Stimulated activated naive B cell treated with anti-CD40 and anti-IgM and Interleukin-4, amounts not matched to agents 10 μg/mL and 1 μg/mL and 100 μg/mL, for 72 hours (primary cell): ENCODE measurements around the gene GLCCI1.

Source experiments
- ATAC-seq, 2 donors: fragments of 150-1000 bp; cut with Tn5 transposase; replicated peaks; 2 replicates each; pipeline ENCODE4 v1.10.0; 2021; ENCODE audit warnings: moderate library complexity in 1 of 2
- DNase-seq: peaks from one replicate; pipeline ENCODE4 v3.0.0; 2021
- H3K27ac Mint-ChIP-seq: one replicate; pipeline ENCODE4 v1.8.0; 2022; ENCODE audit warnings: mild to moderate bottlenecking, mixed read lengths
- H3K27me3 Mint-ChIP-seq, 2 donors: one replicate each; pipeline ENCODE4 v1.8.0; 2022; ENCODE audit warnings: mixed read lengths in 2 of 2
- H3K36me3 Mint-ChIP-seq, 2 donors: one replicate each; pipeline ENCODE4 v1.8.0; 2022; ENCODE audit warnings: mixed read lengths in 2 of 2, mild to moderate bottlenecking in 1 of 2
- H3K4me1 Mint-ChIP-seq, 2 donors: one replicate each; pipeline ENCODE4 v1.8.0; 2022; ENCODE audit warnings: mixed read lengths in 2 of 2, mild to moderate bottlenecking in 1 of 2
- H3K4me3 Mint-ChIP-seq, 2 donors: one replicate each; pipeline ENCODE4 v1.8.0; 2022; ENCODE audit warnings: mild to moderate bottlenecking in 2 of 2, mixed read lengths in 2 of 2, moderate library complexity in 1 of 2
- H3K9me3 Mint-ChIP-seq, 2 donors: one replicate each; pipeline ENCODE4 v1.8.0; 2022; ENCODE audit warnings: mixed read lengths in 2 of 2, mild to moderate bottlenecking in 1 of 2

GLCCI1 gene

DNA sequence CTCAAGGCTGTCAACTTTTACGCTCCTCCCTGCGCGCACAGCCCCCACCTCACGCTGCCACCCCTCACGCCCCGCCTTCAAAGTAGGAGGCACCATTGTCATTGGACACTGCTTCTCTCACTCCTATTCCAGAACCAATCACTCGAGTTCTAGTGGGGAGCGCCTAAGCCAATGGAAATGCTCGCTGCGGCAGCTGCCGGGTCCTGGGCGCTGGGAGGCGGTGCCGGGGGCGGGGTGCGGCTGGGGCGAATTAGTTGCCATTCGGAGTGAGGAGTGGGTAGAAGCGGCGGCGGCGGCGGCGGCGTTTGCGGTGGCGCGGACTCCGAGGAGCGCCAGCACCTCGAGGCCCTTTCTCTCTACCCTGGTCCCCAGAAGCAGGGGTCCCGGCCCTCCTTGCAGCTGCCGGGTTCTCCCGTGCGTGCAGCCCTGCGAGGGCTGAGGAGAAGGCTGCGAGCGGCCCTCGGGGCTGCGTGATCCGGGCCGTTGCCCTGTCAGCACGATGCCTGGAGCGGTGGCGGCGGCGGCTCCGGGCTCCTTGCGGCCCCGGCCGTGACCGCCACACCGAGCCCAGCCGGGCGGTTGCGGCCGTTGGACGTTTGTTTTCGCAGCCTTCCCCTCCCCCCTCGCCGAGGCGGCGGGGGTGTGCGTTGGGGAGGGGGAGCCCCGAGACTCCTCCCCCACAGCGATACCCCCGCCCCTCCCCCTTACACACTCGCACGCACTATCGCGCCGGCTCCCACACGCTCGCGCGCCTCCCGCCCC lies at the start of gene GLCCI1:
Gene GLCCI1, plus strand, starts transcription at position 253 of the 762 bp plus-strand sequence. CDS start 555 bp downstream, outside the sequence.
- Mint-ChIP-seq H3K9me3 (no peaks in the 10 kb centered on the region), H3K27me3 (no peaks in the 10 kb centered on the region), H3K36me3 (no peaks in the 10 kb centered on the region), H3K4me1 (peaks cover 9 to 33% of the 10 kb centered on the region in 2 donors), H3K27ac (peak within 1 kb of the TSS; percentile 87), H3K4me3 (peak within 1 kb of the TSS in 1 of 2 donors; percentile 88)
- peak; percentile 96 for DNase-seq
- ATAC-seq, result peak; percentile 89

DNA sequence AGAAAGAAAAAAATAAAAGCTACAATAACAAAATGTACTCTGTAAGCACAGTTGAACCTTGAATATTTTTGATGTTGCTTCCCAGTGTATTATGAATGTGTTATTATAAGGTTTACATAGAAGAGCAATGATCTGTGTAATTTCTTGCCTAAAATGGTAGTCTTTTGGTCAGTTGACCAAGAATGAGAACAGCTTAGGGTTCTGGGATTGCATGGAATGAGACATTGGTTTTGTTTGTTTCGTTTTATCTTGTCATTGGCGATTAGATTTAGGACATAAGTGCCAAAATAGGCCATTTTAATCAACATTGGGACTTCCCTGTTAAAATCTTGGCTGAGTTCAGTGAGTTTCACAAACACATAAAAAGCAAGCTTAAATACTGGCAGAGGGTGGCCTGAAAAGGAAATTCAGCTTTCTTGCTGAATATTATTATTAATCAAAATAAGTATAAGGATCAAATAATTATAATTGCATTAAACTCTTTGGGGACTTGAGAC lies 49.1 kb upstream of the GLCCI1 start:
- H3K4me1 Mint-ChIP-seq, result peaks cover 27 to 38% of the 10 kb centered on the region in 2 donors
- ATAC-seq (peak; percentile 69), DNase-seq (no peak)
- H3K9me3 Mint-ChIP-seq, result peaks cover 0 to 3% of the 10 kb centered on the region in 2 donors
- peaks cover 8 to 10% of the 10 kb centered on the region in 2 donors for H3K36me3 Mint-ChIP-seq
- no peak overlapping the region for H3K4me3 Mint-ChIP-seq
- H3K27ac Mint-ChIP-seq, result no peak overlapping the region
- H3K27me3 Mint-ChIP-seq, result no peaks in the 10 kb centered on the region

DNA sequence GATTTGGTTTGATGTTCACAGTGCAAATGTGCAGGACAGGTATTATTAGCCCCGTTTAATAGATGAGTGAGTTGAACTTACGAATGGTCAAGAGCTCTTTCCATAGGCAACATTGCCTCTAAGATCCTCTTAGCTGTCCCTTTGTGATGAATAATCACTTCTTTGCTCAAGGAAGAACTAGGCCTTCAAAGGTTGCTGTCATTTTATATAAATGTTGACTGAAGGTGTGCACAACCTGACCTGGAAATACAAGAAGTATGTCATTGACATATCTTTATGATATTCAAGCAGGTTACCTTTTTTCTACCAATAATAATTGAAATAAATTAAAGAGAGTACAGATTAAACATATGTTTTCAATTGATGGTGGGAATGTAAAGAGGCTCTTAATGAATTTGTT lies 48.5 kb upstream of the GLCCI1 start:
- Mint-ChIP-seq H3K27ac (no peak overlapping the region), H3K9me3 (peaks cover 0 to 3% of the 10 kb centered on the region in 2 donors), H3K27me3 (no peaks in the 10 kb centered on the region), H3K36me3 (peaks cover 10% of the 10 kb centered on the region in 2 donors), H3K4me1 (peaks cover 28 to 39% of the 10 kb centered on the region in 2 donors), H3K4me3 (no peak overlapping the region)
- ATAC-seq (no peak), DNase-seq (no peak)

DNA sequence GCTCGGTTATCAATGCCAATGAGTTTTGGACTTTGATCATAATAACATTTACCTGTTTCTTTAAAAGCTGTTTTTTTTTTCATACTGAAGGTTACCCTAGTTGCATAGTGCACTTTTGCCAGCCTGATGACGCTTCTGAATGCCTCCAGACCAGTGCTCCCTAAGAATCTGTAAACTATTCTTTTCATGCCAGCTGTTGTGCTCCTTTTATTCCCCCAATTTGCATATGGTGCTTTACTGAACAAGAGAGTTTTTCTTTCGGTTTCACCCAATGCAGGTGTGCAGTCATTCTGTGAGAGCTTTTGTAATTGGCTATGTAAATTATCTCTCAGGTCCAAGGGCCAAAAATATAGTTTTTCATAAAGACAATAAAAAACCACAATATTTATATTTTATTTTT lies 48.1 kb upstream of the GLCCI1 start:
- H3K9me3 Mint-ChIP-seq, result peaks cover 0 to 3% of the 10 kb centered on the region in 2 donors
- peaks cover 28 to 39% of the 10 kb centered on the region in 2 donors for H3K4me1 Mint-ChIP-seq
- peak overlapping the region; percentile 18 to 63 for H3K4me3 Mint-ChIP-seq
- ATAC-seq (peak; percentile 91 to 93), DNase-seq (peak; percentile 27)
- H3K36me3 Mint-ChIP-seq, result peaks cover 10% of the 10 kb centered on the region in 2 donors
- H3K27me3 Mint-ChIP-seq, result no peaks in the 10 kb centered on the region
- H3K27ac Mint-ChIP-seq, result peak overlapping the region; percentile 27

DNA sequence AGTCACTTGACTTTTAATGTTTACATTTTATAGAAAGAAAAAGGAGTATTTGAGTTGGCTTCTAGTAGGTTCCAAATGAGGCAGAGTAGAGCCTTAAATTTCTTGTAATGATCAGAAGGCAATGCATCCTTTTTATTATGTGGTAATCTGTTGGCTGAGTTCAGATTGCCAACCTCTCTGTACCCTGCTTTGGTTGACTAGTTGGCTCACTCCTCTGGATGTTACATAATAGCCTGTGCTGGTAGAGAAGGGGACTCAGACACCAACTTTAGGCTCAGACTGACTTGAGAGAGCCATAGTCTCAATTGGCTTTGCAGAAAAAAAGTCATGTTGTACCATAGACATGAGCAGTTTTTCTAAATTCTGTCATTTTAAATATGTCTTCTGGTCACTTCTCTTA lies 46.8 kb upstream of the GLCCI1 start:
- Mint-ChIP-seq H3K27ac (no peak overlapping the region), H3K9me3 (no peaks in the 10 kb centered on the region), H3K36me3 (peaks cover 4 to 5% of the 10 kb centered on the region in 2 donors), H3K27me3 (no peaks in the 10 kb centered on the region), H3K4me3 (no peak overlapping the region), H3K4me1 (peaks cover 28 to 39% of the 10 kb centered on the region in 2 donors)
- ATAC-seq (no peak), DNase-seq (no peak)

DNA sequence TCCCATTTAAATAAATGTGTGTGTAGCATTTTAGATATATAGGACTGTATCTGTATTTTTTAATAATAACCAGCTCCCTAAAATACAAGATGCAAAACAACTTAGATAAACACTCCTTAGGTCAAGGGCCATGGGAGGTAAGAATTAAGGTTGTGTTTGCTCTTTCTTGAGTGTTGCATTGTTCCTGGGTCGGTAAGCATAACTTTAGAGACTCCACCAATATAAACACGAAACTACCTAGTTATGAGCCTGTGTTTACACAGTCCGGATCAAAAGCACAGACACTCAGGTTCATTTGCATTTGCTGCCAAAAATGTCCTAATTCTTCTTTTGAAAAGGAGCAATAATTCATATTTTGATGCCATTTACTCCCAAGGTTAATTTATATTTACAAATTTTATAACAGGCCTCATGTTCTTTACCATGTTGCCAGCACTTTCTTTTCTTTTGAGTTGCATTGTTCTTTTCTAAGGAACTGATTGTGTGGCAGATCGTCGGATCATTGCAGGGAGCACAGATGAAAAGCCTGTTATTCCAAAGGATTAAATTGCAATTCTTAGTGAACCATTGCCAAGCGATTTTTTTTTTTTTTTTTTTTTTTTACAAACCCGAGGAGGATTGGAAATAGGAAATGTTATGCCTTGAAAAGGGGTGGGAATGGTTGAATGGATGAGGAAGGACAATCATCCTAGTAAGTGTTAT lies 45.8 kb upstream of the GLCCI1 start:
- no peaks in the 10 kb centered on the region for H3K27me3 Mint-ChIP-seq
- no peaks in the 10 kb centered on the region for H3K9me3 Mint-ChIP-seq
- DNase-seq (no peak), ATAC-seq (no peak)
- peaks cover 4 to 5% of the 10 kb centered on the region in 2 donors for H3K36me3 Mint-ChIP-seq
- H3K4me3 Mint-ChIP-seq, result no peak overlapping the region
- peaks cover 28 to 39% of the 10 kb centered on the region in 2 donors for H3K4me1 Mint-ChIP-seq
- H3K27ac Mint-ChIP-seq, result no peak overlapping the region

DNA sequence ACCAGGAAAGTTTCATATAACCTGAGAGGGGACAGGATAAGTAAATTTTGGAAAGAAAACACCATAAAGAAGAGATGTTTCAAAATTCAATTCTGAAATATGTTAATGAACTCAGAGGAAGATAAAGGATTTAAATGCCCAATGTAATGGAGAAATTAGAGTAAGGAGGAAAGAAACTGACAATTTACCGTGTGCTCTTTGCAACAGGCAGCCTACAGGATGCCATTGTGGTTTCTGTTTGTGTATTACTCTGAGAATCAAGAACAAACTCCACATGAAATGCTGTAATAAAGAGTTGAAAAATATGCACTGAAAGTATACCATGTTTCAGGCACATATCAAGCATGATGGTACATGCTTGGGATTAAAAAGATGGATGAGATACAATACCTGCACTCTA lies 44.8 kb upstream of the GLCCI1 start:
- Mint-ChIP-seq H3K4me3 (no peak overlapping the region), H3K27ac (no peak overlapping the region), H3K27me3 (no peaks in the 10 kb centered on the region), H3K4me1 (peaks cover 25 to 34% of the 10 kb centered on the region in 2 donors), H3K36me3 (peaks cover 4 to 5% of the 10 kb centered on the region in 2 donors), H3K9me3 (no peaks in the 10 kb centered on the region)
- ATAC-seq (no peak), DNase-seq (no peak)

DNA sequence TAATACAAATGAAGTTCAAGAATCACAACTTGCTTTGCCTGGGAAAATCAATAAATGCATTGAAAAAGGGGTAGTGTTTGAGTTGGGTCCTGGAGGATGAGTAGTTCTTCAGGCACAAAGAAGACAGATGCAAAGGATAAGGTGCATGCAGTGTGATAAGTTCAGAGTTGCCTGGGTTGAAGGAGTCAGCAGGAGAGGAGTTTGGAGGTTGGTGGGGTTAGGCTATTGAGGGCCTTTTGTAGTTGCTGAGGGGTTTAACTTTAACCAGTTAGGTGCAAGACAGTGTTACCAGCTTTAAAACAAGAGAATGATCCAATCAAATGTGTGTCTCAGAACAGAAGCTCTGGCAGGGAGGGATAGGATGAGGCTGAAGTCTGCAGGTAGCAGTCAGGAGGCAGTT lies 44.3 kb upstream of the GLCCI1 start:
- Mint-ChIP-seq H3K27me3 (no peaks in the 10 kb centered on the region), H3K4me3 (no peak overlapping the region), H3K9me3 (no peaks in the 10 kb centered on the region), H3K4me1 (peaks cover 22 to 29% of the 10 kb centered on the region in 2 donors), H3K27ac (no peak overlapping the region), H3K36me3 (peaks cover 4 to 5% of the 10 kb centered on the region in 2 donors)
- no peak for DNase-seq
- no peak for ATAC-seq

DNA sequence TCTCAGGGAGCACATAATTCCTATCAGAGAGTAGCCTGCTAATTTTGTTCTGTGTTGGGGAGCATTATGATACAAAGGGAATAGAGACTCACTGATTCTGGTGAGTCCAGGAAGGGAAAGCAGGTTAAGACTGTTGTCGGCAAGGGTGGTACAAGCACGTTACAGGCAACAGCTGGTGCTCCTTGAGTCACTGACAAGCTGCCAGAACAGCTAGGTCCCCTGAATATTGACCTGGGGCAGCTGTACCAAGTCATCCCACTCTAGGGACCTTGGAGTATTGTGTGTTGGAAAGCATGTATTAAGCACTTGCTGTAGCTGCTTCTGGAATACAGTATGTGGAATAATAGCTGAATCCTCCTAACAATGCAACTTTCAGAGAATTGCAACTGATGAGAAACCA lies 37.0 kb upstream of the GLCCI1 start:
- Mint-ChIP-seq H3K9me3 (no peaks in the 10 kb centered on the region), H3K36me3 (no peaks in the 10 kb centered on the region), H3K27ac (no peak overlapping the region), H3K4me3 (no peak overlapping the region), H3K4me1 (no peaks in the 10 kb centered on the region), H3K27me3 (no peaks in the 10 kb centered on the region)
- no peak for DNase-seq
- ATAC-seq, result no peak

DNA sequence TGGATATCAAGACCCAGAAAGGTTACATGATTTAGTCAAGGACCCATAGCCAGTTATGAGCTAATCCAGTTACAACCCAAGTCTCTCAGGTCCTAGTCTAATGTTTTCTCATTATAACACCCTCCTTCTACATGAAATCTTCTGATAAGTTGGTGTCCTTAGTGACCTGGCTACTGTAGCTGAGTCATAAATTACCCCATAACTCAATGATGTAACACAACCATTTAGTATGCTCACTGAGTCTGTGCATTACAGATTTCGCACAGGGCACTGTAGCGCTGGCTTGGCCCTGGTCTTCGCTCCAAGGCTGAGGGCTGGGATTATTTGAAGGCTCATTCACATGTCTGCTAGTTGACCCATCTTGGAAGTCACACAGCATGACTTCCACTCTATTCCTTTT lies 36.0 kb upstream of the GLCCI1 start:
- Mint-ChIP-seq H3K4me1 (no peaks in the 10 kb centered on the region), H3K36me3 (no peaks in the 10 kb centered on the region), H3K9me3 (no peaks in the 10 kb centered on the region), H3K27ac (no peak overlapping the region), H3K4me3 (no peak overlapping the region), H3K27me3 (no peaks in the 10 kb centered on the region)
- ATAC-seq (no peak), DNase-seq (no peak)

DNA sequence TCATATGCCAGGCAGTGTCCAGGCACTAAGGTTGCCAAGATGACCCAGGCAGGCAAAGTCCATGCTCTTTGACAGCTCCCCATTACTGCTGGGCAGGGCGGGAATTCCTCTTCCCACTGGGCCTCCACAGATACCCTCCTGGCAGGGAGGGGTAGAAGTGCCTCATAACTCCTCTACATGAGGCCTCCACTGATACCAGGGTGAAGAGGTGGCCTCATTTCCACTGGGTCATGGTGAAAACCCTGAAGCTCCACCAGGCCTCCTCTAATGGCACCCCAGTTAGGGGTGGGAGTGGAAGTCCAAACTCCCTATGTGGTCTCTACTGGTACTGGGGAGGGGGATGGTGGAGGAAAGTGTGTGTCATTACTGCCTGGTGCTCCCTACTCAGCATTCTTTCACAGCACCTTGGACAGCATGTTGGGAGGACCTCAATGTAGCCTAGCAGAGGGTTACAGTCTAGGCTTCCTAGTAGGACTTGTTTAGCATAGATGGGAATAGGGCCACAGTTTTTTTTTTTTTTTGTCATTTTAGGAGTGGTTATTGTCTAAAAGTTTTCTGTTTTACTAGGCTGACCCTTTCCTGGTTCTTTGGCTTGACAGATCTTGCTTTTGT lies 34.6 kb upstream of the GLCCI1 start:
- H3K4me3 Mint-ChIP-seq, result no peak overlapping the region

DNA sequence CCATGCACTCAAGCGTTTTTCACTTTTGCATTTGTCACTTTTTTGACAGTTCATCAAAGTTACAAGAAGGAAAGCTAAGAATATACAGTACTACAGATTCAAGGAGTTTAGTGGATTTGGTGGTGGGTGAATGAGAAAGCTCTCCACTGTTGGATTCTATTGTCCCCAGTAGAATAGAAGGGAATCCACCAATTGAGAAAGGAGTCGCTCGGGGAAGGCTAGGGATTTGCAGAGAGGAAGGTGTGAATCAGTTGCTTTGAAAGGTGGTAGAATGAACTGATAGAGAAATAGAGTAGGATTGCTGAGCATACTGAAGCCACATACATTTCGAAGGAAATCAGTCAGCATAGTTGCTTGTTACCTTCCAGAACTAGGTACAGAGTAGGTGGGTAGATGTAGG lies 33.7 kb upstream of the GLCCI1 start:
- no peak for ATAC-seq
- Mint-ChIP-seq H3K36me3 (no peaks in the 10 kb centered on the region), H3K9me3 (no peaks in the 10 kb centered on the region), H3K4me1 (no peaks in the 10 kb centered on the region), H3K4me3 (no peak overlapping the region), H3K27ac (no peak overlapping the region), H3K27me3 (no peaks in the 10 kb centered on the region)
- no peak for DNase-seq

More for the DNA sequence above, 34.6 kb upstream of the GLCCI1 start:
- DNase-seq (no peak), ATAC-seq (no peak)
- no peaks in the 10 kb centered on the region for H3K9me3 Mint-ChIP-seq
- H3K27me3 Mint-ChIP-seq, result no peaks in the 10 kb centered on the region
- H3K36me3 Mint-ChIP-seq, result no peaks in the 10 kb centered on the region
- no peak overlapping the region for H3K27ac Mint-ChIP-seq
- no peaks in the 10 kb centered on the region for H3K4me1 Mint-ChIP-seq

DNA sequence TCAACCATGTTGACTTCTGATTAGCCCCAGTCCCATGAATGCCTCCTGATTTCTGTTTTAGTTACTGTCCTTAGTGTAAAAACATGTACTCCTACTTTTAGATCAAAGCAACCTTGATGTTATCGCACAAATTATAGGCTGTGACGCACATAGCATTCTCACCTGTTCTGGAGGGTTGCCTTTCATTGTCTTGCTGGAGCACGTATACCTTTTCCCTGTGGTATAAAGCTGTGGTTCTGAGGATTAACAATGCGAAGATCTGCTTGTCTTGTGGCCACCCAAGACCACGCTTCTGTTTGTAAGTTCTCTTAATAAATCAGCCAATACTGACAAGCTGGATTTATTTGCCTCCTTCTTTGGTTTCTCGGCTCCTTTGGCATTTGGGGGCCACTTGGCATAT lies 30.1 kb upstream of the GLCCI1 start:
- H3K36me3 Mint-ChIP-seq, result no peaks in the 10 kb centered on the region
- ATAC-seq (no peak), DNase-seq (no peak)
- H3K4me3 Mint-ChIP-seq, result no peak overlapping the region
- no peaks in the 10 kb centered on the region for H3K9me3 Mint-ChIP-seq
- H3K27me3 Mint-ChIP-seq, result no peaks in the 10 kb centered on the region
- no peaks in the 10 kb centered on the region for H3K4me1 Mint-ChIP-seq
- H3K27ac Mint-ChIP-seq, result no peak overlapping the region

DNA sequence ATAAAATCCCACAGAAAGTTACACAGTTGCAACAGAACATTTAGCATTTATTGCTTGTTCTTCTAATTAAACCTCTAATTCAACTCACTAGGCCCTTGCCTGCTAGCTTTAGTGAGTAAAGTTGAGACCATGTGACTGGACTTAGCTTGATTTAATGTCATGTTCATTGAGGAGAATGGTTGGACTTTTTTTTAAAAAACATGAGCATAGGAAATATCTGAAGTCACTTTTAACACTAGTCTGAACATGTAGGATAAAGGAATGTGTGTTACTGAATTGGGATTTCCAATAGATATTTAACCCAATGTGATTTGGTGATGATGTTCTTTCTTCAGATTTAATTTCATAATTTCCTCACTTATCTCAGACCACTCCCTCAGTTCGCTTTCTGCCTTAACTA lies 24.6 kb upstream of the GLCCI1 start:
- Mint-ChIP-seq H3K4me3 (peak overlapping the region; percentile 70 to 76), H3K27me3 (no peaks in the 10 kb centered on the region), H3K4me1 (peaks cover 10 to 22% of the 10 kb centered on the region in 2 donors), H3K36me3 (no peaks in the 10 kb centered on the region), H3K27ac (peak overlapping the region; percentile 48), H3K9me3 (no peaks in the 10 kb centered on the region)
- ATAC-seq, result no peak
- DNase-seq, result no peak
